GM21619 (cell line): ENCODE measurements around the gene PSMC1.
"Not testable (repeated sequence)": the region's sequence is repeated elsewhere in the genome, so short reads cannot be mapped to it uniquely, and the experiment has no call there.

Experiments used
- ATAC-seq: cut with Tn5 transposase; IDR thresholded peaks from one replicate; pipeline ENCODE4 v1.9.1; 2021; ENCODE audit not compliant: unreplicated experiment

PSMC1 gene

GRCh38 chr14:90256354-90257131 is at the start of gene PSMC1:
PSMC1 (plus strand) TSS chr14:90256553; CDS start chr14:90256598, 45 bp downstream.
- peak; percentile 97 for ATAC-seq

GRCh38 chr14:90213099-90213748 is 43.1 kb upstream of the PSMC1 start:
- ATAC-seq = no peak

- ATAC-seq = no peak
Measured at GRCh38 chr14:90228478-90228877, 27.9 kb upstream of the PSMC1 start.

- ATAC-seq = not testable (repeated sequence)
Measured at GRCh38 chr14:90229942-90230341, 26.4 kb upstream of the PSMC1 start.

GRCh38 chr14:90235179-90235976 is 21.0 kb upstream of the PSMC1 start:
- ATAC-seq = peak; percentile 64

- ATAC-seq = no peak
Measured at GRCh38 chr14:90239139-90239538, 17.2 kb upstream of the PSMC1 start.

- ATAC-seq = no peak
Measured at GRCh38 chr14:90242444-90242843, 13.9 kb upstream of the PSMC1 start.

- no peak for ATAC-seq
Measured at GRCh38 chr14:90246936-90247335, 9.4 kb upstream of the PSMC1 start.

GRCh38 chr14:90247441-90247840 is 8.9 kb upstream of the PSMC1 start:
- ATAC-seq = not testable (repeated sequence)

GRCh38 chr14:90248594-90248993 is 7.8 kb upstream of the PSMC1 start:
- ATAC-seq = no peak

- ATAC-seq = no peak
Measured at GRCh38 chr14:90253826-90254225, 2.5 kb upstream of the PSMC1 start.

- no peak for ATAC-seq
Measured at GRCh38 chr14:90255871-90256270, 482 bp upstream of the PSMC1 start.

GRCh38 chr14:90263748-90264449 is 7.5 kb downstream of the PSMC1 start:
- peak; percentile 90 for ATAC-seq

GRCh38 chr14:90266441-90267154 is 10.2 kb downstream of the PSMC1 start:
- no peak for ATAC-seq

- no peak for ATAC-seq
Measured at GRCh38 chr14:90268420-90268819, 12.1 kb downstream of the PSMC1 start.

GRCh38 chr14:90272523-90272922 is 16.2 kb downstream of the PSMC1 start:
- no peak for ATAC-seq

GRCh38 chr14:90273532-90273931 is 17.2 kb downstream of the PSMC1 start:
- no peak for ATAC-seq

- ATAC-seq = no peak
Measured at GRCh38 chr14:90274019-90274418, 17.7 kb downstream of the PSMC1 start.

GRCh38 chr14:90274808-90275457 is 18.6 kb downstream of the PSMC1 start:
- no peak for ATAC-seq

GRCh38 chr14:90275458-90275814 is 19.1 kb downstream of the PSMC1 start:
- ATAC-seq = no peak
